K562 (cell line): ENCODE results near the gene USP35. TPM values are rescaled to one million over a fixed set of nuclear protein-coding genes. Genes with fewer than 3 reads are reported as not detected.
A peak's percentile ranks its signal among the peaks of the same experiment; 100 is the strongest.

ENCODE experiments used
- ATAC-seq: fragments of 200-7000 bp; cut with Tn5 transposase; 3 replicates; pipeline ENCODE4 v1.9.1; 2020; ENCODE audit warnings: moderate library complexity
- BruUV-seq: library from RNA; stranded (reverse); fragments of 400-500 nt; replicated peaks from 2 replicates; lab custom pipeline; 2021; lab: Mats Ljungman, UMichigan
- CTCF ChIA-PET: fragments of 300-600 bp; formaldehyde crosslinking; extraction: SDS; loops from one replicate; lab custom pipeline; 2021; ENCODE audit warnings: low intra/inter-chr PET ratio; lab: Yijun Ruan, JAX
- POLR2A ChIA-PET: fragments of 300-600, 350-650 bp; sonication (Branson Sonifier 250); formaldehyde crosslinking; extraction: SDS; loops from one replicate; lab custom pipeline; 2021; ENCODE audit warnings: antibody characterized with exemption, inconsistent platforms; lab: Yijun Ruan, JAX
- DNase-seq, 4 experiments: peaks; one replicate each; pipeline versions ENCODE4 v3.0.0 to v3.0.0-alpha.2; 2011 to 2018; ENCODE audit warnings: low spot score in 3 of 4, mixed read lengths in 3 of 4; ENCODE audit errors: extremely low read depth in 1 of 4
- FAIRE-seq: peaks from 2 replicates; lab custom pipeline; 2011; peaks lifted over from hg19 to GRCh38; lab: Jason Lieb, UNC
- H2AFZ ChIP-seq: 2 replicates; pipeline ENCODE4 v1.6.0; 2011; ENCODE audit warnings: low read depth, low read length, control low read depth, inconsistent platforms
- H3K27ac ChIP-seq: fragments of 200-600 bp; 3 replicates; pipeline ENCODE4 v1.8.0; 2011; ENCODE audit warnings: low read depth, mild to moderate bottlenecking, control low read depth, inconsistent platforms, low read length, moderate library complexity, mixed read lengths; ENCODE audit errors: extremely low read depth
- H3K27me3 ChIP-seq, 2 experiments: fragments of 300-600 bp in 1 of 2; 2 replicates in 1 of 2; 3 replicates in 1 of 2; pipeline versions ENCODE4 v1.6.0 to v1.8.0; 2011; ENCODE audit warnings: inconsistent platforms in 2 of 2, low read length in 2 of 2, mild to moderate bottlenecking in 1 of 2, mixed read lengths in 1 of 2, moderate library complexity in 1 of 2; ENCODE audit not compliant: control insufficient read depth in 2 of 2, insufficient read depth in 2 of 2
- H3K36me3 ChIP-seq: fragments of 300-600 bp; 3 replicates; pipeline ENCODE4 v1.8.0; 2011; ENCODE audit warnings: mild to moderate bottlenecking, low read length, inconsistent platforms; ENCODE audit not compliant: control insufficient read depth, insufficient read depth
- H3K4me1 ChIP-seq, 2 experiments: fragments of 200-600 bp in 1 of 2; replicated peaks in 1 of 2; 2 replicates in 1 of 2; 3 replicates in 1 of 2; pipeline versions ENCODE4 v1.5.1 to v1.8.0; 2011; ENCODE audit warnings: inconsistent platforms in 2 of 2, low read length in 2 of 2, mild to moderate bottlenecking in 1 of 2, mixed read lengths in 1 of 2, moderate library complexity in 1 of 2; ENCODE audit not compliant: control insufficient read depth in 2 of 2, insufficient read depth in 2 of 2
- H3K4me2 ChIP-seq: 2 replicates; pipeline ENCODE4 v1.6.1; 2011; ENCODE audit warnings: low read length, control low read depth, inconsistent platforms, mixed read lengths; ENCODE audit not compliant: insufficient read depth
- H3K4me3 ChIP-seq: fragments of 200-600 bp; sonication (generic), shearing (Covaris generic); 2 replicates; pipeline ENCODE4 v1.5.1; 2016; ENCODE audit warnings: control low read depth, inconsistent platforms
- H3K79me2 ChIP-seq: fragments of 200-600 bp; 3 replicates; pipeline ENCODE4 v1.8.0; 2011; ENCODE audit warnings: low read length, inconsistent platforms; ENCODE audit not compliant: control insufficient read depth, insufficient read depth
- H3K9ac ChIP-seq, 2 experiments: 2 replicates each; pipeline versions ENCODE4 v1.6.0 to v1.6.1; 2011; ENCODE audit warnings: low read depth in 2 of 2, low read length in 2 of 2, control low read depth in 1 of 2, inconsistent platforms in 1 of 2, mild to moderate bottlenecking in 1 of 2, mixed read lengths in 1 of 2; ENCODE audit not compliant: insufficient read depth in 1 of 2
- H3K9me1 ChIP-seq: one replicate; pipeline ENCODE4 v1.6.0; 2011; ENCODE audit warnings: inconsistent platforms, mild to moderate bottlenecking, low read length, moderate library complexity; ENCODE audit not compliant: control insufficient read depth, insufficient read depth
- H3K9me3 ChIP-seq: replicated peaks from 2 replicates; pipeline ENCODE4 v1.5.1; 2011; ENCODE audit warnings: low read depth, low read length, inconsistent platforms; ENCODE audit not compliant: control insufficient read depth, insufficient read depth
- H4K20me1 ChIP-seq: replicated peaks from 2 replicates; pipeline ENCODE4 v1.6.1; 2011; ENCODE audit warnings: low read length, inconsistent platforms, mixed read lengths; ENCODE audit not compliant: control insufficient read depth, insufficient read depth
- BRCA1 ChIP-seq, 2 experiments: fragments of 450-650 bp in 1 of 2; sonication (generic) in 1 of 2; formaldehyde crosslinking in 1 of 2; IDR thresholded peaks; 2 replicates each; pipeline versions ENCODE4 v1.5.0 to v1.6.1; 2017 to 2020; ENCODE audit warnings: mild to moderate bottlenecking in 1 of 2, missing genetic modification reagents in 1 of 2
- MAZ ChIP-seq, 2 experiments: fragments of 450-650 bp in 1 of 2; sonication (generic) in 1 of 2; formaldehyde crosslinking; IDR thresholded peaks in 1 of 2; conservative IDR thresholded peaks in 1 of 2; 2 replicates each; pipeline versions ENCODE4 v1.4.0 to v1.5.0; 2020; ENCODE audit warnings: mild to moderate bottlenecking in 1 of 2, missing genetic modification reagents in 1 of 2
- WGBS: fragments of 100-300 bp; shearing (Covaris generic); methylation state at CpG from one replicate; pipeline ENCODE4 v1.1.6; 2016; ENCODE audit warnings: low coverage, mixed read lengths; ENCODE audit not compliant: insufficient coverage; ENCODE audit errors: missing lambda C conversion rate; 5-methylcytosine and 5-hydroxymethylcytosine counted together
- in situ Hi-C: fragments of 300-500 bp; cut with MboI; formaldehyde crosslinking; loops from 4 replicates; pipeline ENCODE4 v1.15.0; 2018; ENCODE audit warnings: inconsistent platforms, mixed read lengths
- intact Hi-C: fragments of 100-400 bp; cut with micrococcal nuclease; formaldehyde crosslinking; loops from 2 replicates; pipeline ENCODE4 v1.14.2; 2022
- polyA plus RNA-seq, 8 experiments: library from polyadenylated mRNA; depleted of rRNA in 4 of 8; stranded (reverse) in 5 of 8; unstranded in 3 of 8; fragments of >200 nt; fragmentation: Nextera tagmentation in 2 of 8; fragmentation: Illumina TruSeq in 1 of 8; extraction: Ambion mirVana in 2 of 8; extraction: Trizol in 1 of 8; gene quantifications; 2 replicates each; pipeline versions ENCODE4 v1.2.1 to v1.2.3, GENCODE V29; 2011 to 2014; ENCODE audit warnings: inconsistent platforms in 1 of 8, missing spikeins in 1 of 8
- total RNA-seq, 7 experiments: library from RNA; depleted of rRNA in 6 of 7; stranded (reverse); fragments of >200 nt in 6 of 7; fragmentation: Illumina TruSeq in 2 of 7; extraction: Trizol in 2 of 7; gene quantifications; 2 replicates each; pipeline versions ENCODE4 v1.2.1 to v1.2.3, GENCODE V29; 2011 to 2021; ENCODE audit warnings: low replicate concordance in 1 of 7
- TF ChIP-seq, protein P1 (sequence below), 2 experiments: IDR thresholded peaks in 1 of 2; conservative IDR thresholded peaks in 1 of 2; 2 replicates each; pipeline ENCODE4 v1.6.1; 2016; ENCODE audit warnings: low read depth in 2 of 2, mild to moderate bottlenecking in 1 of 2, missing compliant biosample characterization in 1 of 2, missing genetic modification characterization in 1 of 2, moderate library complexity in 1 of 2

Gene USP35
- total and polyA plus RNA-seq, 9 of the 15 experiments (the other 6 are each of a cell fraction or from before 2014, with no cell fraction given) = 0.01 to 4.8 (median 3.6) TPM

DNA sequence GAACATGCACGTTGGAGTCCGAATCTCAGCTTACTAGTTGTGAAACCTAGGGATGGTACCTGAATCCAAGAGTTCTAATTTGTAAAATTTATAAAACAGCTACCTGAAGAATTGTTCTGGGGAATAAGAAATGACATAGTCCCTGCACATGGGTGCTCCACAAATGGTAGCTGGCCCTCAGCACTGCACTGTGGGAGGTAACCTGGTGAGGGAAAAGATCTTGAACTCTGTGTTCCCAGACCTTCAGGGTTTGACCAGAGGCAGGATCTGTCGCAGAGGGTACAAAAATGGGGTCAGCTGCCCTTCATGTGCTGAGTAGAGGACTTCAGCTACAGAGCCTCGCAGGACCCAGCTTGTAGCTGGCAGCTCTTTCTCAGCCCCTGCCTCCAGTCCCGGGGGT, 73.5 kb downstream of the USP35 start:
- no peaks in the 10 kb centered on the region for H3K9me3 ChIP-seq
- H3K4me2 ChIP-seq = no peak overlapping the region; the same call in 1 of the 2 replicates
- no peaks in the 10 kb centered on the region for H3K9me1 ChIP-seq
- ChIA-PET CTCF (no interaction called here), POLR2A (interaction anchor here (0.5 to 5.1 kb wide), 5 partner anchors 9 to 520 kb away, joined by 3 to 26 read pairs (median 6); no protein-coding TSS in a partner anchor)
- WGBS = 45% methylated on average over 4 of the region's 5 CpGs
- H2AFZ ChIP-seq = peak overlapping the region; percentile 23
- in situ Hi-C loops = no loop called here
- DNase-seq = no peak
- BruUV-seq = no TSS peak
- peak; percentile 49 for ATAC-seq
- peak overlapping the region; percentile 3 to 84; a peak in 2 of 4 replicates for H3K9ac ChIP-seq
- intact Hi-C loops = no loop called here
- H3K4me1 ChIP-seq = peaks cover 13 to 54% of the 10 kb centered on the region in 2 experiments
- FAIRE-seq = no peak
- TF ChIP-seq, protein P1, sequence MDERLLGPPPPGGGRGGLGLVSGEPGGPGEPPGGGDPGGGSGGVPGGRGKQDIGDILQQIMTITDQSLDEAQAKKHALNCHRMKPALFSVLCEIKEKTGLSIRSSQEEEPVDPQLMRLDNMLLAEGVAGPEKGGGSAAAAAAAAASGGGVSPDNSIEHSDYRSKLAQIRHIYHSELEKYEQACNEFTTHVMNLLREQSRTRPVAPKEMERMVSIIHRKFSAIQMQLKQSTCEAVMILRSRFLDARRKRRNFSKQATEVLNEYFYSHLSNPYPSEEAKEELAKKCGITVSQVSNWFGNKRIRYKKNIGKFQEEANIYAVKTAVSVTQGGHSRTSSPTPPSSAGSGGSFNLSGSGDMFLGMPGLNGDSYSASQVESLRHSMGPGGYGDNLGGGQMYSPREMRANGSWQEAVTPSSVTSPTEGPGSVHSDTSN (CRISPR knock-in tag; IDR thresholded peaks at IDR 0.05; ENCODE audit: low read depth) = no peak
- TF ChIP-seq, protein P1 (tag; conservative IDR thresholded peaks at IDR 0.05; ENCODE audit: low read depth) = no peak
- 0 out of 4 replicates have a peak, but pooled peaks of 1 of the 2 experiments have one; percentile 15 for TF ChIP-seq MAZ (CRISPR knock-in tag; conservative IDR thresholded peaks at IDR 0.05 in 1 of 2, IDR thresholded peaks at IDR 0.05 in 1 of 2)
- no peak for TF ChIP-seq BRCA1 (IDR thresholded peaks at IDR 0.05)
- no peak for TF ChIP-seq BRCA1 (CRISPR knock-in tag; IDR thresholded peaks at IDR 0.05)
- TF ChIP-seq, all 486 proteins: peak for 1
- H3K4me3 ChIP-seq = no peak overlapping the region
- peaks cover 7% of the 10 kb centered on the region; the same call in 2 of the 3 replicates for H3K36me3 ChIP-seq
- H4K20me1 ChIP-seq = no peaks in the 10 kb centered on the region
- no peaks in the 10 kb centered on the region for H3K27me3 ChIP-seq
- peak overlapping the region; percentile 14 for H3K27ac ChIP-seq
- peaks cover 23% of the 10 kb centered on the region; the same call in 2 of the 3 replicates for H3K79me2 ChIP-seq
